Adrenal gland (tissue), 12 donors: Measurements from ENCODE around the gene TAB2. TPM values are rescaled to one million over a fixed set of nuclear protein-coding genes. Genes with fewer than 3 reads are reported as not detected.
A peak's percentile ranks its signal among the peaks of the same experiment; 100 is the strongest.

Experiments used
- DNase-seq, 7 donors: peaks; one replicate each; pipeline ENCODE4 v3.0.0-alpha.2; 2019 to 2020
- H3K27ac ChIP-seq, 5 donors: fragments of 200-600 bp; sonication (generic) in 4 of 5; 1 replicate in 3 of 5; 2 replicates in 2 of 5; pipeline versions ENCODE4 v1.5.1 to v1.8.0; 2016 to 2020; ENCODE audit warnings: mild to moderate bottlenecking in 1 of 5
- H3K27me3 ChIP-seq: fragments of 200-600 bp; 2 replicates; pipeline ENCODE4 v1.8.0; 2021
- H3K36me3 ChIP-seq, 2 donors: fragments of 200-600 bp; replicated peaks in 1 of 2; 1 replicate in 1 of 2; 2 replicates in 1 of 2; pipeline versions ENCODE4 v1.5.1 to v1.8.0; 2018 to 2022
- H3K4me1 ChIP-seq, 2 donors: fragments of 200-600 bp; replicated peaks in 1 of 2; 1 replicate in 1 of 2; 2 replicates in 1 of 2; pipeline versions ENCODE4 v1.5.1 to v1.8.0; 2018 to 2021
- H3K4me3 ChIP-seq, 4 donors: fragments of 200-600 bp; sonication (generic) in 3 of 4; one replicate each; pipeline ENCODE4 v1.5.1; 2016 to 2018
- H3K9me3 ChIP-seq, 3 donors: fragments of 200-600 bp; sonication (generic) in 1 of 3; replicated peaks in 1 of 3; 1 replicate in 2 of 3; 2 replicates in 1 of 3; pipeline versions ENCODE4 v1.5.1 to v1.8.0; 2016 to 2021
- CTCF ChIP-seq, 6 experiments: fragments of 450-650 bp in 4 of 6; fragments of 200-600 bp in 2 of 6; sonication (generic) in 1 of 6; IDR thresholded peaks; 1 replicate in 5 of 6; 2 replicates in 1 of 6; pipeline versions ENCODE4 v1.5.1 to v1.8.0; 2016 to 2021; ENCODE audit warnings: antibody characterized with exemption in 6 of 6, mild to moderate bottlenecking in 2 of 6, moderate library complexity in 1 of 6
- POLR2A ChIP-seq, 2 donors: fragments of 450-650 bp; IDR thresholded peaks; one replicate each; pipeline ENCODE4 v1.6.1; 2017; ENCODE audit warnings: antibody characterized with exemption in 2 of 2, mild to moderate bottlenecking in 2 of 2, moderate library complexity in 1 of 2
- WGBS, 4 donors: extraction: QIAGEN DNeasy Blood & Tissue Kit in 2 of 4; methylation state at CpG; one replicate each; pipeline versions ENCODE4 v1.1.5 to v1.1.7; 2013 to 2017; 5-methylcytosine and 5-hydroxymethylcytosine counted together
- intact Hi-C, 2 donors: fragments of 100-400 bp; cut with DNase I; formaldehyde crosslinking; loops; one replicate each; pipeline versions ENCODE4 v1.14.1 to v1.15.0; 2022 to 2023
- polyA plus RNA-seq, 3 donors: library from polyadenylated mRNA; stranded (reverse); fragments of 200-250 nt in 2 of 3; fragments of 350-450 nt in 1 of 3; fragmentation: Illumina TruSeq in 1 of 3; extraction: RNeasy Lipid Tissue Mini Kit (QIAGEN cat#74804) in 1 of 3; gene quantifications; one replicate each; pipeline ENCODE4 v1.2.3, GENCODE V29; 2013 to 2014
- total RNA-seq, 9 donors: library from RNA; depleted of rRNA in 4 of 9; stranded (reverse); fragments of >200 nt in 4 of 9; fragments of 120-200 nt in 1 of 9; fragmentation: NEBNext Ultra II Directional in 1 of 9; extraction: Animal tissue kit (Norgen Biotek cat#: 25700) in 1 of 9; gene quantifications; one replicate each; pipeline versions ENCODE4 v1.1.0 to v1.2.4, GENCODE V29; 2013 to 2023
- donor health status: healthy with polysubstance abuse.
- donor health status: Bipolar disorder and iron deficiency.
- donor health status: DM: yes; HTN: yes; CAD: no.
- donor health status: DM: no; HTN: no; CAD: no.
- donor health status: DM: no; HTN: no; CAD: no.
- donor health status: DM: yes; HTN: yes; CAD: no.

The TAB2 gene
- total and polyA plus RNA-seq, 12 donors = 10.8 to 68.8 (median 43.9) TPM

- Histone ChIP-seq H3K36me3 (no peaks in the 10 kb centered on the region), H3K4me3 (no peak overlapping the region), H3K9me3 (no peaks in the 10 kb centered on the region), H3K27me3 (no peaks in the 10 kb centered on the region), H3K27ac (no peak overlapping the region), H3K4me1 (no peaks in the 10 kb centered on the region)
- no peak for TF ChIP-seq POLR2A (IDR thresholded peaks at IDR 0.05)
- no peak for TF ChIP-seq CTCF (IDR thresholded peaks at IDR 0.05)
- 69 to 93% (median 78%) methylated on average over 4 of the region's 4 CpGs for WGBS, 4 donors
- intact Hi-C loops = no loop called here
- no peak for DNase-seq
These were observed 46.9 kb upstream of the TAB2 start for GRCh38 chr6:149270616-149271015.

GRCh38 chr6:149271348-149272340, 45.9 kb upstream of the TAB2 start:
- TF ChIP-seq CTCF (IDR thresholded peaks at IDR 0.05) (no peak), POLR2A (IDR thresholded peaks at IDR 0.05) (no peak)
- Histone ChIP-seq H3K36me3 (no peaks in the 10 kb centered on the region), H3K4me3 (no peak overlapping the region), H3K4me1 (no peaks in the 10 kb centered on the region), H3K9me3 (no peaks in the 10 kb centered on the region), H3K27me3 (no peaks in the 10 kb centered on the region), H3K27ac (peak overlapping the region in 1 of 5 donors; percentile 50)
- peak in 3 of 7 donors; percentile 33 to 58 (median 42) for DNase-seq
- intact Hi-C loops = no loop called here
- 64 to 74% (median 69%) methylated on average over 8 of the region's 8 CpGs for WGBS, 4 donors

GRCh38 chr6:149273318-149273717, 44.2 kb upstream of the TAB2 start:
- peak in 5 of 7 donors; percentile 22 to 57 (median 36) for DNase-seq
- no peaks in the 10 kb centered on the region for H3K4me1 ChIP-seq
- TF ChIP-seq POLR2A (IDR thresholded peaks at IDR 0.05) (no peak), CTCF (IDR thresholded peaks at IDR 0.05) (no peak)
- H3K36me3 ChIP-seq = no peaks in the 10 kb centered on the region
- H3K9me3 ChIP-seq = no peaks in the 10 kb centered on the region
- intact Hi-C loops = no loop called here
- no peak overlapping the region for H3K4me3 ChIP-seq
- no peak overlapping the region for H3K27ac ChIP-seq
- 52 to 67% (median 59%) methylated on average over 4 of the region's 4 CpGs for WGBS, 4 donors
- H3K27me3 ChIP-seq = no peaks in the 10 kb centered on the region

GRCh38 chr6:149275621-149276020, 41.9 kb upstream of the TAB2 start:
- Histone ChIP-seq H3K27ac (no peak overlapping the region), H3K27me3 (no peaks in the 10 kb centered on the region), H3K9me3 (no peaks in the 10 kb centered on the region), H3K36me3 (no peaks in the 10 kb centered on the region), H3K4me1 (no peaks in the 10 kb centered on the region), H3K4me3 (no peak overlapping the region)
- intact Hi-C loops = no loop called here
- 60 to 68% (median 64%) methylated on average over 3 of the region's 3 CpGs for WGBS, 4 donors
- DNase-seq = no peak
- TF ChIP-seq CTCF (IDR thresholded peaks at IDR 0.05) = no peak
- TF ChIP-seq POLR2A (IDR thresholded peaks at IDR 0.05) = no peak
